Measurements from ENCODE around the gene PRPSAP1. TPM values are rescaled to one million over a fixed set of nuclear protein-coding genes. Genes with fewer than 3 reads are reported as not detected.

The PRPSAP1 gene
- total RNA-seq, 1 experiment from 2014 or later = 27.6 TPM

- no peaks in the 10 kb centered on the region for H3K9me2 ChIP-seq (replicated peaks; ENCODE audit: insufficient read depth, low read length)
- H3K9ac ChIP-seq (ENCODE audit: low read length) = no peak overlapping the region
- DNase-seq = peak; percentile 26
- H3K27me3 ChIP-seq (ENCODE audit: low read length) = no peaks in the 10 kb centered on the region
- H3K79me2 ChIP-seq (ENCODE audit: low read length) = no peaks in the 10 kb centered on the region
- no peaks in the 10 kb centered on the region for H4K20me1 ChIP-seq (ENCODE audit: insufficient read depth, low read depth, low read length)
- H2AFZ ChIP-seq (ENCODE audit: low read length) = no peak overlapping the region
- no peak overlapping the region for H3K4me2 ChIP-seq (ENCODE audit: low read depth, low read length, poor library complexity, severe bottlenecking)
- no peak overlapping the region for H3K4me3 ChIP-seq (ENCODE audit: low read length)
- H3K36me3 ChIP-seq (ENCODE audit: insufficient read depth, low read length) = no peaks in the 10 kb centered on the region
- H3K27ac ChIP-seq (ENCODE audit: low read length) = no peak overlapping the region
- peaks cover 28% of the 10 kb centered on the region for H3K4me1 ChIP-seq (ENCODE audit: low read length)
- H3K9me3 ChIP-seq (ENCODE audit: low read length) = no peaks in the 10 kb centered on the region
Observed at GRCh38 chr17:76359375-76359774, 5.7 kb upstream of the PRPSAP1 start.

- Histone ChIP-seq H3K4me2 (ENCODE audit: low read depth, low read length, poor library complexity, severe bottlenecking) (peak overlapping the region; percentile 70), H3K4me1 (ENCODE audit: low read length) (peaks cover 28% of the 10 kb centered on the region), H3K79me2 (ENCODE audit: low read length) (peaks cover 6% of the 10 kb centered on the region), H3K9ac (ENCODE audit: low read length) (no peak overlapping the region), H3K27ac (ENCODE audit: low read length) (no peak overlapping the region), H2AFZ (ENCODE audit: low read length) (no peak overlapping the region), H3K9me3 (ENCODE audit: low read length) (no peaks in the 10 kb centered on the region), H3K4me3 (ENCODE audit: low read length) (peak overlapping the region; percentile 55; the same call in 1 of the 2 replicates), H4K20me1 (ENCODE audit: insufficient read depth, low read depth, low read length) (no peaks in the 10 kb centered on the region; the same call in 1 of the 2 replicates), H3K9me2 (replicated peaks; ENCODE audit: insufficient read depth, low read length) (no peaks in the 10 kb centered on the region), H3K27me3 (ENCODE audit: low read length) (no peaks in the 10 kb centered on the region), H3K36me3 (ENCODE audit: insufficient read depth, low read length) (no peaks in the 10 kb centered on the region)
- peak; percentile 39 for DNase-seq
Observed at GRCh38 chr17:76357597-76358158, 4.0 kb upstream of the PRPSAP1 start.

GRCh38 chr17:76356803-76357456, 3.2 kb upstream of the PRPSAP1 start:
- Histone ChIP-seq H4K20me1 (ENCODE audit: insufficient read depth, low read depth, low read length) (no peaks in the 10 kb centered on the region; the same call in 1 of the 2 replicates), H3K4me2 (ENCODE audit: low read depth, low read length, poor library complexity, severe bottlenecking) (peak overlapping the region; percentile 70), H2AFZ (ENCODE audit: low read length) (peak overlapping the region; percentile 91; the same call in 1 of the 2 replicates), H3K9ac (ENCODE audit: low read length) (peak overlapping the region; percentile 32; the same call in 1 of the 2 replicates), H3K4me3 (ENCODE audit: low read length) (peak overlapping the region; percentile 55; the same call in 1 of the 2 replicates), H3K27ac (ENCODE audit: low read length) (peak overlapping the region; percentile 41), H3K79me2 (ENCODE audit: low read length) (peaks cover 11% of the 10 kb centered on the region), H3K36me3 (ENCODE audit: insufficient read depth, low read length) (no peaks in the 10 kb centered on the region), H3K4me1 (ENCODE audit: low read length) (peaks cover 32% of the 10 kb centered on the region), H3K9me3 (ENCODE audit: low read length) (no peaks in the 10 kb centered on the region), H3K27me3 (ENCODE audit: low read length) (no peaks in the 10 kb centered on the region), H3K9me2 (replicated peaks; ENCODE audit: insufficient read depth, low read length) (no peaks in the 10 kb centered on the region)
- DNase-seq = peak; percentile 74

- Histone ChIP-seq H3K4me2 (ENCODE audit: low read depth, low read length, poor library complexity, severe bottlenecking) (peak overlapping the region; percentile 97), H2AFZ (ENCODE audit: low read length) (no peak overlapping the region), H3K9ac (ENCODE audit: low read length) (no peak overlapping the region), H3K36me3 (ENCODE audit: insufficient read depth, low read length) (no peaks in the 10 kb centered on the region), H3K27me3 (ENCODE audit: low read length) (no peaks in the 10 kb centered on the region), H3K9me3 (ENCODE audit: low read length) (no peaks in the 10 kb centered on the region), H3K27ac (ENCODE audit: low read length) (no peak overlapping the region), H3K9me2 (replicated peaks; ENCODE audit: insufficient read depth, low read length) (no peaks in the 10 kb centered on the region), H3K79me2 (ENCODE audit: low read length) (peaks cover 29% of the 10 kb centered on the region), H3K4me3 (ENCODE audit: low read length) (no peak overlapping the region), H4K20me1 (ENCODE audit: insufficient read depth, low read depth, low read length) (no peaks in the 10 kb centered on the region; the same call in 1 of the 2 replicates), H3K4me1 (ENCODE audit: low read length) (peaks cover 34% of the 10 kb centered on the region)
- DNase-seq = peak; percentile 40
Observed at GRCh38 chr17:76354747-76355310, 1.1 kb upstream of the PRPSAP1 start.

- H4K20me1 ChIP-seq (ENCODE audit: insufficient read depth, low read depth, low read length) = no peaks in the 10 kb centered on the region; the same call in 1 of the 2 replicates
- H3K27ac ChIP-seq (ENCODE audit: low read length) = no peak overlapping the region
- H3K4me3 ChIP-seq (ENCODE audit: low read length) = peak overlapping the region; percentile 98
- no peaks in the 10 kb centered on the region for H3K27me3 ChIP-seq (ENCODE audit: low read length)
- H3K79me2 ChIP-seq (ENCODE audit: low read length) = peaks cover 31% of the 10 kb centered on the region
- H2AFZ ChIP-seq (ENCODE audit: low read length) = peak overlapping the region; percentile 90
- H3K4me2 ChIP-seq (ENCODE audit: low read depth, low read length, poor library complexity, severe bottlenecking) = peak overlapping the region; percentile 97
- no peak for DNase-seq
- peaks cover 34% of the 10 kb centered on the region for H3K4me1 ChIP-seq (ENCODE audit: low read length)
- H3K9ac ChIP-seq (ENCODE audit: low read length) = peak overlapping the region; percentile 85
- no peaks in the 10 kb centered on the region for H3K9me2 ChIP-seq (replicated peaks; ENCODE audit: insufficient read depth, low read length)
- H3K36me3 ChIP-seq (ENCODE audit: insufficient read depth, low read length) = no peaks in the 10 kb centered on the region
- H3K9me3 ChIP-seq (ENCODE audit: low read length) = no peaks in the 10 kb centered on the region
Observed at GRCh38 chr17:76354317-76354729, 607 bp upstream of the PRPSAP1 start.

- peaks cover 34% of the 10 kb centered on the region for H3K79me2 ChIP-seq (ENCODE audit: low read length)
- peak; percentile 55 for DNase-seq
- H3K9ac ChIP-seq (ENCODE audit: low read length) = peak overlapping the region; percentile 85
Observed at GRCh38 chr17:76353004-76353598, 615 bp downstream of the PRPSAP1 start.

GRCh38 chr17:76351526-76352071, 2.1 kb downstream of the PRPSAP1 start:
- H2AFZ ChIP-seq (ENCODE audit: low read length) = no peak overlapping the region
- no peaks in the 10 kb centered on the region for H3K27me3 ChIP-seq (ENCODE audit: low read length)
- no peak overlapping the region for H3K27ac ChIP-seq (ENCODE audit: low read length)
- no peaks in the 10 kb centered on the region for H3K36me3 ChIP-seq (ENCODE audit: insufficient read depth, low read length)
- H3K4me2 ChIP-seq (ENCODE audit: low read depth, low read length, poor library complexity, severe bottlenecking) = peak overlapping the region; percentile 20
- H3K4me1 ChIP-seq (ENCODE audit: low read length) = peaks cover 19% of the 10 kb centered on the region
- no peak overlapping the region for H3K4me3 ChIP-seq (ENCODE audit: low read length)
- no peaks in the 10 kb centered on the region for H3K9me3 ChIP-seq (ENCODE audit: low read length)
- peaks cover 34% of the 10 kb centered on the region for H3K79me2 ChIP-seq (ENCODE audit: low read length)
- H4K20me1 ChIP-seq (ENCODE audit: insufficient read depth, low read depth, low read length) = no peaks in the 10 kb centered on the region; the same call in 1 of the 2 replicates
- peak; percentile 27 for DNase-seq
- H3K9ac ChIP-seq (ENCODE audit: low read length) = no peak overlapping the region
- no peaks in the 10 kb centered on the region for H3K9me2 ChIP-seq (replicated peaks; ENCODE audit: insufficient read depth, low read length)

More at GRCh38 chr17:76353004-76353598, 615 bp downstream of the PRPSAP1 start:
- H3K4me2 ChIP-seq (ENCODE audit: low read depth, low read length, poor library complexity, severe bottlenecking) = peak overlapping the region; percentile 97
- H3K27ac ChIP-seq (ENCODE audit: low read length) = peak overlapping the region; percentile 55; the same call in 1 of the 2 replicates
- H3K9me3 ChIP-seq (ENCODE audit: low read length) = no peaks in the 10 kb centered on the region
- no peaks in the 10 kb centered on the region for H3K36me3 ChIP-seq (ENCODE audit: insufficient read depth, low read length)
- peak overlapping the region; percentile 90 for H2AFZ ChIP-seq (ENCODE audit: low read length)
- peak overlapping the region; percentile 98 for H3K4me3 ChIP-seq (ENCODE audit: low read length)
- no peaks in the 10 kb centered on the region for H3K27me3 ChIP-seq (ENCODE audit: low read length)
- H3K4me1 ChIP-seq (ENCODE audit: low read length) = peaks cover 34% of the 10 kb centered on the region
- H4K20me1 ChIP-seq (ENCODE audit: insufficient read depth, low read depth, low read length) = no peaks in the 10 kb centered on the region; the same call in 1 of the 2 replicates
- H3K9me2 ChIP-seq (replicated peaks; ENCODE audit: insufficient read depth, low read length) = no peaks in the 10 kb centered on the region

Measured in Karpas-422 (cell line).